SH-SY5Y (cell line): Measurements from ENCODE around the gene TMPRSS6.

ENCODE experiments used
- GATA2 ChIP-seq: IDR thresholded peaks from 2 replicates; pipeline ENCODE4 v1.6.1; 2011; ENCODE audit warnings: mild to moderate bottlenecking, low read depth, low read length
- GATA3 ChIP-seq: IDR thresholded peaks from 2 replicates; pipeline ENCODE4 v1.6.1; 2011; ENCODE audit warnings: low read depth, mild to moderate bottlenecking, low read length, moderate library complexity

GRCh38 chr22:37032535-37033460, 76.7 kb downstream of the TMPRSS6 start:
- TF ChIP-seq GATA2 (no peak), GATA3 (no peak)
